Omental fat pad (tissue), 4 donors: ENCODE data around the gene CNTNAP2. TPM values are rescaled to one million over a fixed set of nuclear protein-coding genes. Genes with fewer than 3 reads are reported as not detected.
A peak's percentile ranks its signal among the peaks of the same experiment; 100 is the strongest.
"Not testable (repeated sequence)": the region's sequence is repeated elsewhere in the genome, so short reads cannot be mapped to it uniquely, and the experiment has no call there.

Experiments used
- ATAC-seq: fragments of 150-250 bp; one replicate; pipeline ENCODE4 v1.9.1; 2016; ENCODE audit warnings: mild to moderate bottlenecking, moderate library complexity; ENCODE audit not compliant: low FRiP score
- DNase-seq: peaks from one replicate; pipeline ENCODE4 v3.0.0-alpha.2; 2019; ENCODE audit warnings: low spot score
- total RNA-seq, 4 donors: library from RNA; depleted of rRNA; stranded (reverse); fragments of >200 nt; gene quantifications; one replicate each; pipeline ENCODE4 v1.1.0, GENCODE V29; 2016
- TF ChIP-seq, protein P1 (sequence below), 3 donors: fragments of 450-650 bp; IDR thresholded peaks; one replicate each; pipeline ENCODE4 v1.5.1; 2016 to 2017; ENCODE audit warnings: antibody characterized with exemption in 3 of 3, mild to moderate bottlenecking in 3 of 3, moderate library complexity in 2 of 3

Gene CNTNAP2
- total RNA-seq, 4 donors from 2014 or later = 0.38 to 1.5 (median 1.1) TPM; not detected in 1

DNA sequence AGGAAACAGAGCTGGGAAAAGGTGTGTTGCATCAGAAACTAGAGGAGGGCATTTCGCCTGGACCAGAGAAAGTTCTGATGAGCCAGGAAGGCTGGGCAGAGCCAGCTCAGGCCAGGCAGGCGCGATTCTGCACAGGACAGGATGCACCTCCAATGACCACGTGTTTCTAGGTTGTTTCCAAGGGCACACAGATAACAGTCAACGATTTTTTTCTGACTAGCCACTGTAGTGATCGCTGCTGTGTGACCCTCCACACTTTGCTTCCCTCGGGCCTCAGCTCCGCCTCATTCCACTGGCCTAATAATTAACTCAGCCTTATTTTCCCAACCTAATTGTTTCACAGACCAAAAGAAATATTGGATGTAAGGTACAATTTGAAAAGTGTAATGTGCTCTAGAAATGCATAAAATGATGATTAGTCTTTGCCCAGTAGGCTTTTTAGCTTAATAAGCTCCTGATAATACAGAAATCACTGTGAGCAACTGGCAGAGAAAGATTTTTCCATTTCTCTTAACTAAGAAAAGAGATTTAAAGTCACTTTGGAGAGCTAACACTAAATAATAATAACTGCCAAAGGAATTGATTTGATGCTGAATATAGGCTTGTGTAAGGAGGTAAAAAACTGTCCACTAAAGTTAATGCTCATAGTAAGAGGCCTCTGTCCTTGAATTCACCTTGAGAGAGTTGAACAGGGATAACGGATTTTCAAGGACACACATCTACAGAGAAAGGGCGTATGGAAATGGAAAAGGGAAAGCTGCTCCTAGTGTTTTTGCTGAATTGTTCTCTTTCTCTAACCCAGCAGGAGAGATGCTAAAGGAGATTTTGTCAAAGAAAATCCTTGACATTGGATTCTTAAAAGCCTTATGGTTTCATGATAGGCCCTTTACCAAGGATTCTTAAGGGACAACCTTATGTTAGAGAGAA, 2183.0 kb downstream of the CNTNAP2 start:
- ATAC-seq = no peak
- TF ChIP-seq, protein P1, sequence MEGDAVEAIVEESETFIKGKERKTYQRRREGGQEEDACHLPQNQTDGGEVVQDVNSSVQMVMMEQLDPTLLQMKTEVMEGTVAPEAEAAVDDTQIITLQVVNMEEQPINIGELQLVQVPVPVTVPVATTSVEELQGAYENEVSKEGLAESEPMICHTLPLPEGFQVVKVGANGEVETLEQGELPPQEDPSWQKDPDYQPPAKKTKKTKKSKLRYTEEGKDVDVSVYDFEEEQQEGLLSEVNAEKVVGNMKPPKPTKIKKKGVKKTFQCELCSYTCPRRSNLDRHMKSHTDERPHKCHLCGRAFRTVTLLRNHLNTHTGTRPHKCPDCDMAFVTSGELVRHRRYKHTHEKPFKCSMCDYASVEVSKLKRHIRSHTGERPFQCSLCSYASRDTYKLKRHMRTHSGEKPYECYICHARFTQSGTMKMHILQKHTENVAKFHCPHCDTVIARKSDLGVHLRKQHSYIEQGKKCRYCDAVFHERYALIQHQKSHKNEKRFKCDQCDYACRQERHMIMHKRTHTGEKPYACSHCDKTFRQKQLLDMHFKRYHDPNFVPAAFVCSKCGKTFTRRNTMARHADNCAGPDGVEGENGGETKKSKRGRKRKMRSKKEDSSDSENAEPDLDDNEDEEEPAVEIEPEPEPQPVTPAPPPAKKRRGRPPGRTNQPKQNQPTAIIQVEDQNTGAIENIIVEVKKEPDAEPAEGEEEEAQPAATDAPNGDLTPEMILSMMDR (IDR thresholded peaks at IDR 0.05) = no peak
- no peak for DNase-seq

DNA sequence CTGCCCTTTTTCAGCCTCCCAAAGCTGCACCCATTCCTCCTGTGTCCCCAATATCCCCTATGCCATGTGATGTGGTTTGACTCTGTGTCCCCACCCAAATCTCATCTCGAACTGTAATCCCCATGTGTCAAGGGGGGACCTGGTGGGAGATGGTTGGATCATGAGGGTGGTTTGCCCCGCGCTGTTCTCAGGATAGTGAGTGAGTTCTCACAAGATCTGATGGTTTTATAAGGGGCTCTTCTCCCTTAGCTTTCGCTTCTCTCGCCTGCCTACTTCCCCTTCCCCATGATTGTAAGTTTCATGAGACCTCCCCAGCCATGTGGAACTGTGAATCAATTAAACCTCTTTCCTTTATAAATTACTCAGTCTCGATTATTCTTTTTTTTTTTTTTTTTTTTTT, 2185.8 kb downstream of the CNTNAP2 start:
- ATAC-seq, DNase-seq: not testable (repeated sequence)

DNA sequence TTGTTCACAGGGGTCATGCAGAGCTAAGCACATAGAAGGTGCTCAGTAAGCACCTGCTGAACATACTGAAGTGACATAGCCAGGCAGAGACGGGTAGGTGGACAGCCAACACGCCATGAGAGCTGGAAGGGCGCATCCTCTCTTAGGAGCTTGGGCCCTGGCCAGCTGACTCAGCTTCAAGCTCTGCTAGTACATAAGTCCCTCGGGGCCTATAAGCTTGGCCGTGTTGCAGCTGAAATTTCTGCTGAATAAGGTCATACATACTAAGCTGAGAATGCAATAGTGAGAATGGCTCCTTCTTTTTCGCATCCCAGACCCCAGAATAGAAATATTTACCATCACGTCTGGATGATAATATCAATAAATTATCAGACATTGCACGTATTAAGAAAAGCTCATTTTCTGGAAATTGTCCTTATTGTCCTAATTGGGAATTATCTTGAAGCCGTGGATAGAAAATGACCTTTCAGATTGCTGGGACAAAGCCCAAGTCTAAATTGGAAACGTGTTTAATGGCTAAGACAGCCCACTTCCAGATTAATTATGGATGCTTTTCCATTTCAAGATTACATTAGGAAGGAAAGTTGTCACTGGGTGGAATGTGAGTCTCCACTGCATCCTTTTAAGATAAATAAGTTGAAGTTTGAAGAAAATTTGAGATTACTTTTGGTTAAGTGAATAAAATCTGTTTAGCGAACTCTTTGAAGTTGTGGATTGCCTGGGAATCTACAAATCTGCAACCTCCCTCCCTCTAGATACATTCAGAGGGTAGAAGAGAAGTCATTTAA, 2186.9 kb downstream of the CNTNAP2 start:
- DNase-seq (peak; percentile 45), ATAC-seq (no peak)
- TF ChIP-seq, protein P1 (IDR thresholded peaks at IDR 0.05) = no peak

DNA sequence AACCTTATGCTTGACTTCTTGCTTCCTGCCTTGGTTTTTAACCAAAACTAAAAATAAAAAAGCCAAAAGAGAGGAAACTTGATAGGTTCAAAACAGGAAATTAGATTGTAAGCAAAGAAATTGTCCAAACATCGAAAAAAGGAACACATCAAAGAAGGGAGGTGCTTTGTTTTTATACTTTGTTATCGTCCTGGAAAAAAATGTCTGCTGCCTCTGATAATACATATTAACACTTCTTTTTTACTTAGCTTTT, 2187.4 kb downstream of the CNTNAP2 start:
- ATAC-seq (no peak), DNase-seq (no peak)
- TF ChIP-seq, protein P1 (IDR thresholded peaks at IDR 0.05) = no peak

DNA sequence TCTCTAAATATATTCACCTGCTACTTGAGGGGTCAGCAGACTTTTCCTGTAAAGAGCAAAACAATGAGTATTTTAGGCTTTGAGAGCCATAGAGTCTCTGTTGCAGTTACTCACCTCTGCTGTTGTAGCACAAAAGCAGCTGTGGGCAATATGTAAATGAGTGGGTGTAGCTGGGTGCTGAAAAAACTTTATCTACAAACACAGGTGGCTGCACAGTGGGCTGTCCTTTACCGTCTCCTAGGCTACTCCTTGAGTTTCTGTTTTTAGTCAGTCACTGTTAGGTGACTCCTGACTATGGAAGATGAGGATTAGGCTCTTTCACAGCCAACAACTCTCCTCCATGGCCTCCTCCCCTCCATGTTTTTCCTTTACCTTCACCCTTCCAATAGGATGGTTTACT, 2187.9 kb downstream of the CNTNAP2 start:
- TF ChIP-seq, protein P1 (IDR thresholded peaks at IDR 0.05) = no peak
- ATAC-seq = no peak
- DNase-seq = no peak

DNA sequence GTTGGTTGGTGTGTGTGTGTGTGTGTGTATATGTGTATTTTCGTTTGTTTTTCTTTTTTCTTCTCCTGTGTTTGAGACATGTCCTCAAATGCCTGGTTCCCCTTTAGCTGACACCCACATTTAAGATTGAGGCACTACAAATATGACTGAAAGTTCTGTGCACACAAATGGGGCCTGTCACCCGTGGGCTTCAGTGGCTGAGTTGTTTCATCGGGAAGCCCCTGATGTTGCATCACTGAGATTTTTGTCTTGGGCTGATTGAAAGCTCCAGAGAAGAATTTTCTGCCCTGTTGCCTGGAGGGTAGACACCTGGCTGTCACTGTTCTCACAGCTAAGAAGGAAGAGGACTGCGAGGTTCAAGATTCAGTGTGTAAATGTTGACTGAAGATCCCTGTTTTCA, 2190.2 kb downstream of the CNTNAP2 start:
- TF ChIP-seq, protein P1 (IDR thresholded peaks at IDR 0.05) = no peak
- ATAC-seq (no peak), DNase-seq (no peak)

DNA sequence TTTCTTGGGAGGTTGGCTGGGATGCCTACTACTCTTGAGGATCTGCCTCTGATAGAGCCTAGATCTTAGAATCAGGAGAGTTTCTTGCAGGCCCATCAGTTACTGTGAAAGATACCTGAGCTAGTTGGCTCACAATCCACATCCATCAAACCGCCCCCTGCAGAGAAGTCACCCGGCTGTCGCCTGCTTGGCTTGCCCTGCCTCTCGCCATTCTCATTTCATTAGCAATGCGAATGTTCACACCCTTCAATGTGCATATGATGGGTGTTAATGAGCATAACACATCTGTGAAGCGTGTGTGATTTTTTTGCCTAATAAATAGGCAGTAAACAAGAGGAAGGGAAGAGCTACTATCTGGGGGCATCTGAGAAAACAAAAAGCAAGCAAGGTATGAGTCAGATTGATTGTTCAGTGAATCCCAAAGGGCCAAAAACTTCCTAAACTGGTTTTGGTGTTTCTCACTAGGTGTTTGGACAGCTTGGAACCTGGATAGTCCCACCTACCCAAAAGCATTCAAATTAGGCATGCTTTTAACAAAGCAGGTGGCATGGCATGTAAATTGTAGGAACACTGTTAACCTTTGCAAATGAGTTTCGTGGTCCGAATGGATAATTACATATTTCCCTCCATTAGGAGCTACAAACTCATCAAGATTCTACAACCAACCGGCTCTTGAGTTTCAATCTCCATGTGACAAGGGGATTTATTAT, 2201.7 kb downstream of the CNTNAP2 start:
- DNase-seq = no peak
- no peak for ATAC-seq
- TF ChIP-seq, protein P1 (IDR thresholded peaks at IDR 0.05) = no peak
